Neuronal stem cell (in vitro differentiated cells): ENCODE data around the gene MTMR3.

ENCODE experiments used
- DNase-seq: peaks from one replicate; pipeline ENCODE4 v3.0.0-alpha.2; 2013; ENCODE audit warnings: low spot score
- H2AFZ ChIP-seq: one replicate; pipeline ENCODE4 v1.6.1; 2013; ENCODE audit warnings: mild to moderate bottlenecking, low read length, inconsistent platforms
- H2AK5ac ChIP-seq: 2 replicates; pipeline ENCODE4 v1.6.1; 2013; ENCODE audit warnings: low read depth, mild to moderate bottlenecking, inconsistent platforms, low read length, moderate library complexity, mixed read lengths
- H2BK120ac ChIP-seq: 2 replicates; pipeline ENCODE4 v1.6.1; 2013; ENCODE audit warnings: low read depth, mild to moderate bottlenecking, inconsistent platforms, low read length, moderate library complexity, mixed read lengths
- H2BK12ac ChIP-seq: one replicate; pipeline ENCODE4 v1.6.1; 2013; ENCODE audit warnings: low read length, inconsistent platforms
- H2BK15ac ChIP-seq: 2 replicates; pipeline ENCODE4 v1.6.1; 2013; ENCODE audit warnings: mild to moderate bottlenecking, low read length, inconsistent platforms, mixed read lengths
- H2BK5ac ChIP-seq: one replicate; pipeline ENCODE4 v1.6.1; 2013; ENCODE audit warnings: inconsistent platforms, mild to moderate bottlenecking, low read length, moderate library complexity
- H3K14ac ChIP-seq: one replicate; pipeline ENCODE4 v1.6.1; 2013; ENCODE audit warnings: low read length, inconsistent platforms
- H3K18ac ChIP-seq: 2 replicates; pipeline ENCODE4 v1.6.1; 2013; ENCODE audit warnings: low read length, inconsistent platforms
- H3K23ac ChIP-seq: 2 replicates; pipeline ENCODE4 v1.6.1; 2013; ENCODE audit warnings: low read depth, mild to moderate bottlenecking, mixed read lengths, low read length, inconsistent platforms; ENCODE audit not compliant: poor library complexity
- H3K27ac ChIP-seq: replicated peaks from 3 replicates; pipeline ENCODE4 v1.5.1; 2013; ENCODE audit warnings: low read length, inconsistent platforms
- H3K27me3 ChIP-seq, 3 experiments: 2 replicates each; pipeline ENCODE4 v1.6.1; 2013; ENCODE audit warnings: low read length in 3 of 3, mild to moderate bottlenecking in 2 of 3, inconsistent platforms in 1 of 3, low read depth in 1 of 3, mixed read lengths in 1 of 3, moderate library complexity in 1 of 3; ENCODE audit not compliant: control insufficient read depth in 3 of 3, insufficient read depth in 3 of 3
- H3K36me3 ChIP-seq, 2 donors: replicated peaks in 1 of 2; 2 replicates each; pipeline ENCODE4 v1.6.1; 2013; ENCODE audit warnings: low read length in 2 of 2; ENCODE audit not compliant: control insufficient read depth in 2 of 2, insufficient read depth in 2 of 2
- H3K4ac ChIP-seq: 2 replicates; pipeline ENCODE4 v1.6.1; 2013; ENCODE audit warnings: inconsistent platforms, mild to moderate bottlenecking, low read length, moderate library complexity
- H3K4me1 ChIP-seq, 2 donors: 1 replicate in 1 of 2; 2 replicates in 1 of 2; pipeline ENCODE4 v1.6.1; 2013; ENCODE audit warnings: low read length in 2 of 2, low read depth in 1 of 2; ENCODE audit not compliant: control insufficient read depth in 2 of 2, insufficient read depth in 1 of 2
- H3K4me2 ChIP-seq: one replicate; pipeline ENCODE4 v1.6.1; 2013; ENCODE audit warnings: mild to moderate bottlenecking, low read length, inconsistent platforms; ENCODE audit not compliant: insufficient read depth, poor library complexity, severe bottlenecking
- H3K4me3 ChIP-seq, 2 donors: 2 replicates each; pipeline ENCODE4 v1.5.1; 2013; ENCODE audit warnings: low read length in 2 of 2, mild to moderate bottlenecking in 2 of 2, inconsistent platforms in 1 of 2, moderate library complexity in 1 of 2
- H3K79me1 ChIP-seq: one replicate; pipeline ENCODE4 v1.6.1; 2013; ENCODE audit warnings: low read depth, mild to moderate bottlenecking, inconsistent platforms, low read length, moderate library complexity
- H3K9ac ChIP-seq: one replicate; pipeline ENCODE4 v1.6.1; 2013; ENCODE audit warnings: mild to moderate bottlenecking, low read depth, low read length, inconsistent platforms; ENCODE audit not compliant: poor library complexity
- H3K9me3 ChIP-seq, 2 donors: replicated peaks in 1 of 2; 2 replicates each; pipeline versions ENCODE3 to v1.6.1; 2013; ENCODE audit warnings: low read length in 2 of 2, mild to moderate bottlenecking in 2 of 2, inconsistent platforms in 1 of 2, low read depth in 1 of 2, mixed read lengths in 1 of 2, moderate library complexity in 1 of 2; ENCODE audit not compliant: control insufficient read depth in 2 of 2, insufficient read depth in 1 of 2
- H4K8ac ChIP-seq: one replicate; pipeline ENCODE4 v1.6.1; 2013; ENCODE audit warnings: low read depth, mild to moderate bottlenecking, inconsistent platforms, low read length, moderate library complexity
- H4K91ac ChIP-seq: one replicate; pipeline ENCODE4 v1.6.1; 2013; ENCODE audit warnings: low read length, low read depth, mild to moderate bottlenecking, inconsistent platforms; ENCODE audit not compliant: poor library complexity
- WGBS, 2 donors: extraction: QIAGEN DNeasy Blood & Tissue Kit; methylation state at CpG; one replicate each; pipeline ENCODE4 v1.1.7; 2013; ENCODE audit warnings: missing lambda C conversion rate in 2 of 2, mixed read lengths in 1 of 2; ENCODE audit not compliant: insufficient read length in 2 of 2, insufficient replicate concordance in 1 of 2; ENCODE audit errors: extremely low coverage in 2 of 2; 5-methylcytosine and 5-hydroxymethylcytosine counted together

Gene MTMR3

DNA sequence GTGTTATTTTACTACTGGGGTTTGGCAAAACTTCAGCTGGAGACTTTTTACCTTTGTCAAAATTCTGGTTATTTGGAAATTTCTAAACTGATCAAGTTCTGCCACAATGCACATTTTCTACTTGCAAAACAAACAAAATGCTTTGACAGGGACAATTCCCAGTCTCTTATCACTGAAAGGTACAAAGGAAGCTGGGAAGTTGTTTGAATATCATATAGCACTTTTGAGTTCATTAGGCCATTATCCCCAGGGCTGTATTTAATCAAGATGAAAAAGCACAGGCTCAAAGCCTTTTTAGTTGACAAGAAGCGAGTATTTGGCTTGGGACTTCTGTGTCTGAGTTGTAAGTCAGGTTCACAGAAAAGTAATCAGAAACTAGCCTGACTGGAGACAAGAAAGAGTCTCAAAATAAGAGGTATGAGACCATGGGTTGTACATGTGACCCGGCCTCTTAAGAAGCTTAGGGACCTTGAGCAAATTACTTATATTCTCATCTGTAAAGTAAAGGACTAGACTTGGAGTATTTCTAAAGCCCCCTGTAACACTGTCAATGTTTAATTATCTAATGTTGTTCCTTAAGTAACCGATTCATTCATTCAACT is 194.4 kb downstream of the MTMR3 start:
- Histone ChIP-seq H3K4me2 (no peak overlapping the region), H2BK5ac (no peak overlapping the region), H3K18ac (no peak overlapping the region), H3K4me1 (peaks cover 0 to 4% of the 10 kb centered on the region in 2 donors), H3K27me3 (peaks cover 0 to 32% (median 0%) of the 10 kb centered on the region in 3 experiments), H3K27ac (no peak overlapping the region), H3K4me3 (no peak overlapping the region), H2BK15ac (no peak overlapping the region), H2BK12ac (no peak overlapping the region), H3K9me3 (no peaks in the 10 kb centered on the region), H4K91ac (no peak overlapping the region), H3K4ac (no peak overlapping the region), H3K9ac (no peak overlapping the region), H2BK120ac (no peak overlapping the region), H2AFZ (no peak overlapping the region), H3K14ac (no peak overlapping the region), H3K23ac (no peak overlapping the region), H4K8ac (no peak overlapping the region), H3K36me3 (no peaks in the 10 kb centered on the region), H2AK5ac (no peak overlapping the region), H3K79me1 (no peaks in the 10 kb centered on the region)
- WGBS, 2 donors: no CpG with 5 or more reads among the region's 3 CpGs
- DNase-seq: no peak

DNA sequence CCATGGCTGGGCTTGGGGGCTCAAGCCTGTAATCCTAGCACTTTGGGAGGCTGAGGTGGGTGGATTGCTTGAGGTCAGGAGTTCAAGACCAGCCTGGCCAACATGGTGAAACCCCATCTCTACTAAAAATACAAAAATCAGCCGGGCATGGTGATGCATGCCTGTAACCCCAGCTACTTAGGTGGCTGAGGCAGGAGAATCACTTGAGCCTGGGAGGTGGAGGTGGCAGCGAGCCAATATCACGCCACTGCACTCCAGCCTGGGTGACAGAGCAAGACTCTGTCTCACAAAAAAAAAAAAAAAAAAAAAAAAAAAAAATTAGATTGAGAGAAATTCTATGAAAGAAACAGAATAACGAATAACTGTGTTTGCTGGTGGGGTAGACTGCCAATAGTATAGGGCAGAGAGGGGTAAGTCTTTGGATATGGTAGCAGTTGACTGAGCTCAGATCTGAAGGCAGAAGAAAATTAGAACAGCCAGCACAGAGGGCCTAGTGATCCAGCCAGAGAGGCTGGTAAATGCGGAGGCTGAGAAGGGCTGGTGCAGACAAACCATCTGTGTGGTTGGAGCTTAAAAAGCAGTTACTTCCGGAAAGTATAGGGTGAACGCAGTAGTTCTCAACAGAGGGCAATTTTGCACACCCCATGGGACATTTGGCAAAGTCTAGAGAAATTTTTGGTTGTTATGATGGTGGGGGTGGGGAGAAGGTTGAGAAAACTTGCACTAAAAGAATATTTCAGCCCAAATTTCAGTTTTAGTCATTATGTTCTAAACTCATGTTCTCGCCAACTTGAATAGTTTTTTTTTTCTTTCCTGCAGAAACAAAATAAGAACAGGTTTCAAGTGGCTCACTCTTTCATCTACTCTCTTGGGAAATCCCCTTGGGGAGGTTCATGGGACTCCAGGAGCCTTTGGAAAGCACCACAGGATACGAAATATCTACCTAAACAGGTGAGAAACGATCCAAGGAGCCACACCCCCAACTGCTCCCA is 195.6 kb downstream of the MTMR3 start:
- H4K8ac ChIP-seq: no peak overlapping the region
- H3K4me3 ChIP-seq: no peak overlapping the region
- no peak overlapping the region for H3K9ac ChIP-seq
- no peak overlapping the region for H3K27ac ChIP-seq
- H3K18ac ChIP-seq: no peak overlapping the region
- H2BK15ac ChIP-seq: no peak overlapping the region
- no peak overlapping the region for H3K4me2 ChIP-seq
- no peak overlapping the region for H3K14ac ChIP-seq
- DNase-seq: no peak
- no peak overlapping the region for H2BK5ac ChIP-seq
- no CpG with 5 or more reads among the region's 10 CpGs for WGBS, 2 donors
- H4K91ac ChIP-seq: no peak overlapping the region
- H3K4ac ChIP-seq: no peak overlapping the region
- no peaks in the 10 kb centered on the region for H3K9me3 ChIP-seq
- H3K36me3 ChIP-seq: no peaks in the 10 kb centered on the region
- H3K4me1 ChIP-seq: peaks cover 0 to 4% of the 10 kb centered on the region in 2 donors
- no peak overlapping the region for H2BK12ac ChIP-seq
- H2BK120ac ChIP-seq: no peak overlapping the region
- no peak overlapping the region for H3K23ac ChIP-seq
- peaks cover 0 to 29% (median 0%) of the 10 kb centered on the region in 3 experiments for H3K27me3 ChIP-seq
- H2AK5ac ChIP-seq: no peak overlapping the region
- no peak overlapping the region for H2AFZ ChIP-seq
- H3K79me1 ChIP-seq: no peaks in the 10 kb centered on the region

DNA sequence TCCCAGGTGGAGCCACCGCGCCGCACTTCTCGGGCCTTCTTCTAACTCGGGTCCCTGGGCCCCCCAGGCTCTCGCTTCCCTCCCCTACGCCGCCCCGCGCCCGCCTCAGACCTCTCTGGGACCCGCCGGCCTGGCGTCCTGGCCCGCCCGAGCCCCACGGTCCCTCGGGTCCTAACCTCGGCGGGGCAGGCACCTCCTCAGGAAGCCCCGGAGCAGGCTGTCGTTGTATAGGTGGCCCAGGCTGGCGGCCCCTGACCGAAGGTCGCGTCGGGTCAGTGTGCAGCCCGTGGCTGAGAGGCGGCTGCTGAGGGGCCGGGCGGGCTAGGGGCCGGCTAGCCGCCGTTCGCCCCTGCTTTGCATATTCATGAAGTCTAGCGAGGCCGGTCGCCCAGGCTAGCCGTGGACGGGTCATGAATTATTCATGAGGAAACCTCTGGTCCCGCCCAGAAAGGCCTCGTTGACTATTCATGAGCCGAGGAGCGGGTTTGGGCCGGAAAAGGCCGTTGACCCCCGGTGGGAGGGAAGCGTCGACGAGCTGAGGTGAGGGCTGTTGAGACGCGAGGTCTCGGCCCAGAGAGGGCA is 197.1 kb downstream of the MTMR3 start, which contains the start of gene HORMAD2:
TSS of gene HORMAD2 (plus strand) at position 513 of the 582 bp plus-strand sequence. CDS start 13,489 bp downstream, outside the sequence.
- H3K9ac ChIP-seq: no peak within 1 kb of the TSS
- H2AK5ac ChIP-seq: no peak within 1 kb of the TSS
- peak within 1 kb of the TSS; percentile 23 for H3K4me2 ChIP-seq
- peak; percentile 69 for DNase-seq
- peaks cover 0 to 2% of the 10 kb centered on the region in 2 donors for H3K9me3 ChIP-seq
- H2AFZ ChIP-seq: peak within 1 kb of the TSS; percentile 74
- H3K14ac ChIP-seq: peak within 1 kb of the TSS; percentile 25
- H3K4ac ChIP-seq: no peak within 1 kb of the TSS
- H2BK5ac ChIP-seq: no peak within 1 kb of the TSS
- H3K36me3 ChIP-seq: no peaks in the 10 kb centered on the region
- peaks cover 0 to 19% (median 0%) of the 10 kb centered on the region in 3 experiments for H3K27me3 ChIP-seq
- H3K23ac ChIP-seq: peak within 1 kb of the TSS; percentile 12
- H3K27ac ChIP-seq: no peak within 1 kb of the TSS
- H3K4me1 ChIP-seq: peaks cover 0 to 4% of the 10 kb centered on the region in 2 donors
- no peak within 1 kb of the TSS for H2BK15ac ChIP-seq
- H2BK12ac ChIP-seq: no peak within 1 kb of the TSS
- peak within 1 kb of the TSS in 1 of 2 donors; percentile 22 for H3K4me3 ChIP-seq
- WGBS, 2 donors: no CpG with 5 or more reads among the region's 53 CpGs
- no peak within 1 kb of the TSS for H3K18ac ChIP-seq
- no peak within 1 kb of the TSS for H4K8ac ChIP-seq
- no peak within 1 kb of the TSS for H4K91ac ChIP-seq
- H3K79me1 ChIP-seq: no peaks in the 10 kb centered on the region
- H2BK120ac ChIP-seq: no peak within 1 kb of the TSS
